CD14-positive monocyte (primary cell): ENCODE measurements around the gene RAB37. TPM values are rescaled to one million over a fixed set of nuclear protein-coding genes. Genes with fewer than 3 reads are reported as not detected.

Source experiments
- DNase-seq, 3 donors: peaks; one replicate each; pipeline ENCODE4 v3.0.0-alpha.2; 2011 to 2022
- H2AFZ ChIP-seq: 2 replicates; pipeline ENCODE4 v1.6.0; 2012; ENCODE audit warnings: mild to moderate bottlenecking, low read depth, low read length, inconsistent platforms; ENCODE audit not compliant: insufficient read depth, poor library complexity, severe bottlenecking
- H3K27ac ChIP-seq, 2 donors: 1 replicate in 1 of 2; 2 replicates in 1 of 2; pipeline ENCODE4 v1.5.1; 2012 to 2013; ENCODE audit warnings: low read length in 2 of 2, control low read depth in 1 of 2, inconsistent platforms in 1 of 2, low read depth in 1 of 2, mild to moderate bottlenecking in 1 of 2
- H3K27me3 ChIP-seq, 2 donors: one replicate each; pipeline versions ENCODE4 v1.6.0 to v1.6.1; 2011 to 2013; ENCODE audit warnings: low read length in 2 of 2; ENCODE audit not compliant: control insufficient read depth in 2 of 2, insufficient read depth in 2 of 2
- H3K36me3 ChIP-seq, 2 donors: replicated peaks in 1 of 2; 1 replicate in 1 of 2; 2 replicates in 1 of 2; pipeline versions ENCODE4 v1.5.1 to v1.6.1; 2012 to 2013; ENCODE audit warnings: low read length in 2 of 2, control low read depth in 1 of 2, inconsistent platforms in 1 of 2, mild to moderate bottlenecking in 1 of 2; ENCODE audit not compliant: insufficient read depth in 2 of 2, control insufficient read depth in 1 of 2
- H3K4me1 ChIP-seq, 2 donors: 1 replicate in 1 of 2; 2 replicates in 1 of 2; pipeline versions ENCODE4 v1.5.1 to v1.6.1; 2012 to 2013; ENCODE audit warnings: low read length in 2 of 2, control low read depth in 1 of 2, inconsistent platforms in 1 of 2, mild to moderate bottlenecking in 1 of 2, moderate library complexity in 1 of 2; ENCODE audit not compliant: insufficient read depth in 2 of 2, control insufficient read depth in 1 of 2
- H3K4me2 ChIP-seq: replicated peaks from 2 replicates; pipeline ENCODE3; 2012; ENCODE audit warnings: low read length, moderate library complexity, mild to moderate bottlenecking; ENCODE audit not compliant: poor library complexity, severe bottlenecking; ENCODE audit errors: extremely low read depth
- H3K4me3 ChIP-seq, 3 experiments: fragments of 200-600 bp in 1 of 3; sonication (generic) in 1 of 3; replicated peaks in 1 of 3; 1 replicate in 2 of 3; 2 replicates in 1 of 3; pipeline ENCODE4 v1.5.1; 2011 to 2013; ENCODE audit warnings: low read length in 3 of 3, mild to moderate bottlenecking in 3 of 3, control low read depth in 2 of 3, low read depth in 2 of 3, inconsistent platforms in 1 of 3, moderate library complexity in 1 of 3
- H3K79me2 ChIP-seq: 2 replicates; pipeline ENCODE4 v1.6.0; 2012; ENCODE audit warnings: mild to moderate bottlenecking, control low read depth, inconsistent platforms, low read length, moderate library complexity; ENCODE audit not compliant: insufficient read depth
- H3K9ac ChIP-seq: 2 replicates; pipeline ENCODE4 v1.6.0; 2017; ENCODE audit warnings: low read length, mild to moderate bottlenecking; ENCODE audit not compliant: insufficient read depth, poor library complexity, severe bottlenecking
- H3K9me3 ChIP-seq, 2 donors: replicated peaks in 1 of 2; 1 replicate in 1 of 2; 2 replicates in 1 of 2; pipeline versions ENCODE4 v1.5.1 to v1.6.1; 2012 to 2013; ENCODE audit warnings: low read length in 2 of 2, control low read depth in 1 of 2; ENCODE audit not compliant: control insufficient read depth in 1 of 2, insufficient read depth in 1 of 2
- H4K20me1 ChIP-seq: 2 replicates; pipeline ENCODE4 v1.6.0; 2012; ENCODE audit warnings: mild to moderate bottlenecking, low read length, control low read depth, moderate library complexity; ENCODE audit not compliant: insufficient read depth
- H3K27ac Mint-ChIP-seq, 7 donors: one replicate each; pipeline ENCODE4 v1.8.0; 2020; ENCODE audit warnings: mild to moderate bottlenecking in 7 of 7, mixed read lengths in 7 of 7, moderate library complexity in 6 of 7, inconsistent platforms in 2 of 7
- H3K27me3 Mint-ChIP-seq, 3 donors: one replicate each; pipeline ENCODE4 v1.8.0; 2021 to 2022; ENCODE audit warnings: low read depth in 3 of 3, mild to moderate bottlenecking in 3 of 3, mixed read lengths in 3 of 3, moderate library complexity in 3 of 3, inconsistent platforms in 1 of 3
- H3K36me3 Mint-ChIP-seq, 2 donors: one replicate each; pipeline ENCODE4 v1.8.0; 2020; ENCODE audit warnings: mixed read lengths in 2 of 2, inconsistent platforms in 1 of 2, mild to moderate bottlenecking in 1 of 2
- H3K4me1 Mint-ChIP-seq: one replicate; pipeline ENCODE4 v1.8.0; 2020; ENCODE audit warnings: mild to moderate bottlenecking, mixed read lengths
- H3K4me3 Mint-ChIP-seq, 2 donors: one replicate each; pipeline ENCODE4 v1.8.0; 2020; ENCODE audit warnings: mild to moderate bottlenecking in 2 of 2, mixed read lengths in 2 of 2, moderate library complexity in 1 of 2
- H3K9me3 Mint-ChIP-seq, 7 donors: one replicate each; pipeline ENCODE4 v1.8.0; 2020 to 2022; ENCODE audit warnings: mixed read lengths in 7 of 7, mild to moderate bottlenecking in 6 of 7, moderate library complexity in 6 of 7, inconsistent platforms in 2 of 7
- CTCF ChIP-seq: fragments of 200-600 bp; IDR thresholded peaks from one replicate; pipeline ENCODE4 v1.8.0; 2022; ENCODE audit warnings: antibody characterized with exemption, mild to moderate bottlenecking
- WGBS: methylation state at CpG from one replicate; pipeline ENCODE4 v1.1.5; 2013; ENCODE audit warnings: missing lambda C conversion rate; ENCODE audit not compliant: insufficient coverage; 5-methylcytosine and 5-hydroxymethylcytosine counted together
- intact Hi-C, 2 donors: fragments of 100-400 bp; cut with micrococcal nuclease; formaldehyde crosslinking; loops; one replicate each; pipeline versions ENCODE4 v1.15.0 to v1.15.1; 2023
- polyA plus RNA-seq, 3 donors: library from polyadenylated mRNA; depleted of rRNA in 1 of 3; unstranded in 2 of 3; stranded (reverse) in 1 of 3; fragments of 300-500 nt in 2 of 3; fragments of >200 nt in 1 of 3; fragmentation: Illumina TruSeq in 2 of 3; gene quantifications; 1 replicate in 2 of 3; 2 replicates in 1 of 3; pipeline ENCODE4 v1.2.3, GENCODE V29; 2012 to 2021

The RAB37 gene
- polyA plus RNA-seq, 3 donors = 26.8 to 40.9 (median 33.1) TPM

- peaks cover 9 to 16% of the 10 kb centered on the region in 2 donors for H3K36me3 Mint-ChIP-seq
- no peak overlapping the region for H3K9ac ChIP-seq
- no peaks in the 10 kb centered on the region for H3K9me3 ChIP-seq
- peak in 1 of 3 donors; percentile 24 for DNase-seq
- H3K36me3 ChIP-seq = no peaks in the 10 kb centered on the region
- peak overlapping the region; percentile 54 to 93 for H3K4me3 Mint-ChIP-seq
- H3K4me1 Mint-ChIP-seq = peaks cover 88% of the 10 kb centered on the region
- H3K27ac ChIP-seq = peak overlapping the region in 1 of 2 donors; percentile 75
- H3K27ac Mint-ChIP-seq = peak overlapping the region; percentile 6 to 88 (median 78)
- H4K20me1 ChIP-seq = no peaks in the 10 kb centered on the region
- peak overlapping the region in 1 of 3 experiments; percentile 89 for H3K4me3 ChIP-seq
- H3K27me3 Mint-ChIP-seq = peaks cover 0 to 6% (median 0%) of the 10 kb centered on the region in 3 donors
- no peaks in the 10 kb centered on the region for H3K27me3 ChIP-seq
- TF ChIP-seq CTCF = no peak
- peaks cover 0 to 2% (median 0%) of the 10 kb centered on the region in 7 donors for H3K9me3 Mint-ChIP-seq
- WGBS = 37% methylated on average over 4 of the region's 12 CpGs
- H3K79me2 ChIP-seq = peaks cover 55% of the 10 kb centered on the region
- peaks cover 81 to 99% of the 10 kb centered on the region in 2 donors for H3K4me1 ChIP-seq
- intact Hi-C loops = loop anchor here (5.0 to 10.0 kb wide), 4 partner anchors 67 to 365 kb away; partner anchors contain the start of gene CD300H (in 1 of the 2)
- peak overlapping the region; percentile 99 for H3K4me2 ChIP-seq
- H2AFZ ChIP-seq = no peak overlapping the region
These were observed 2.3 kb downstream of the RAB37 start for GRCh38 chr17:74739227-74739831.

- H3K4me1 Mint-ChIP-seq = peaks cover 88% of the 10 kb centered on the region
- Histone ChIP-seq H3K4me2 (no peak overlapping the region), H3K9ac (no peak overlapping the region), H2AFZ (no peak overlapping the region), H4K20me1 (no peaks in the 10 kb centered on the region), H3K4me1 (peaks cover 89 to 99% of the 10 kb centered on the region in 2 donors), H3K9me3 (no peaks in the 10 kb centered on the region), H3K36me3 (no peaks in the 10 kb centered on the region), H3K27me3 (no peaks in the 10 kb centered on the region), H3K79me2 (peaks cover 57% of the 10 kb centered on the region), H3K27ac (no peak overlapping the region), H3K4me3 (no peak overlapping the region)
- H3K9me3 Mint-ChIP-seq = peaks cover 0 to 2% (median 0%) of the 10 kb centered on the region in 7 donors
- DNase-seq = peak in 2 of 3 donors; percentile 53 to 56
- intact Hi-C loops = loop anchor here in 1 of 2 donors (5.0 to 10.0 kb wide), 2 partner anchors 122 to 215 kb away; no protein-coding TSS in a partner anchor
- H3K27ac Mint-ChIP-seq = peak overlapping the region in 6 of 7 donors; percentile 4 to 82 (median 29)
- peaks cover 9 to 16% of the 10 kb centered on the region in 2 donors for H3K36me3 Mint-ChIP-seq
- peaks cover 0 to 6% (median 0%) of the 10 kb centered on the region in 3 donors for H3K27me3 Mint-ChIP-seq
- WGBS = 19% methylated on average over 6 of the region's 6 CpGs
- no peak for TF ChIP-seq CTCF
- peak overlapping the region in 1 of 2 donors; percentile 80 for H3K4me3 Mint-ChIP-seq
These were observed 3.1 kb downstream of the RAB37 start for GRCh38 chr17:74740173-74740572.
